ENCODE measurements around the gene PPFIA2.

PPFIA2 gene

DNA sequence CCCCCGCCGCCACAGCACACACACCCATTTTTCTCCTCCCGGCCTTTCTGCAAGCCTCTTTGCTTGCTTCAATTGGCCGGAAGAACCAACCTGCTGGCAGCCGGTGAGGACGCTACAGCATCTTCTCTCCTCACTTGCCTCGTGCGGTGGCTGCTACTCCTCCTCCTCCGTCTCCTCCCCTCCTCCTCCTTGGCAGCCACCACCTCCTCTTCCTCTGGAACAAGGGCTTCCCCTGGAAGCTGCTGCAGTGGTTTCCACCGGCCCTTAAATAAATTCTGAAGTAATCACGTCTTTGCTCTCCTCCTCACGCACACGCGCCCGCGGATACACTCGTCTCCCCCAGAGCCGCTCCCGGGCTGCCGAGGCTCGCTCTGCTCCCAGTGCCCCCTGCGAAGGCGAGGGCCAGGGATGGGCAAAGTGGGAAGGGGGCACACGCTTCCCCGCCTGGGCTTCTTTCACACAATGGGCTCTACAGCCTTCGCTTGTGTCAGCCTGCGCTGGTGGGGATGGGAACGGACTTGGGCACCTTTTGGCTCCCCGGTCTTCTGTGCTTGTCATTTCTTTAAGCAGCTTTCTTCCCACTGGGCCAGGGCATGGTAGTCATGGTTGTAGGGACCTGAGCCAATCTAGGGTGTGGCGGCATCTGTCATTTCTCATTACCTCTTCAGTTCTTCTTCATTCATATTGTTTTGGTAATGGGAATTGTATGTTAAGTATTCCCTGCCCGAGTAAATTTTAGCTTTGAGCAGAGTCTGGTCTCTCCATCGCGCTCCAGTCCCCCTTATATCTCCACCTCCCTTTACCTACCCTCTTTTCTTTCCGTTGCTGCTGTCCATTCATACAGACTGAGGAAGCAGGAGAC, at the start of gene PPFIA2:
PPFIA2 (minus strand) TSS at position 161 of the 862 bp plus-strand sequence.
- no peak for TF ChIP-seq GATA3 (IDR thresholded peaks at IDR 0.05; ENCODE audit: low read depth, low read length)
- no peak for TF ChIP-seq GATA2 (IDR thresholded peaks at IDR 0.05; ENCODE audit: low read depth, low read length)

- TF ChIP-seq GATA3 (IDR thresholded peaks at IDR 0.05; ENCODE audit: low read depth, low read length) (no peak), GATA2 (IDR thresholded peaks at IDR 0.05; ENCODE audit: low read depth, low read length) (no peak)
These were observed 41.4 kb upstream of the PPFIA2 start for GRCh38 chr12:81800298-81801148.

- no peak for TF ChIP-seq GATA3 (IDR thresholded peaks at IDR 0.05; ENCODE audit: low read depth, low read length)
- no peak for TF ChIP-seq GATA2 (IDR thresholded peaks at IDR 0.05; ENCODE audit: low read depth, low read length)
These were observed 39.1 kb upstream of the PPFIA2 start for GRCh38 chr12:81798294-81798693.

GRCh38 chr12:81797100-81797499, 38.0 kb upstream of the PPFIA2 start:
- TF ChIP-seq GATA2 (IDR thresholded peaks at IDR 0.05; ENCODE audit: low read depth, low read length) (no peak), GATA3 (IDR thresholded peaks at IDR 0.05; ENCODE audit: low read depth, low read length) (no peak)

DNA sequence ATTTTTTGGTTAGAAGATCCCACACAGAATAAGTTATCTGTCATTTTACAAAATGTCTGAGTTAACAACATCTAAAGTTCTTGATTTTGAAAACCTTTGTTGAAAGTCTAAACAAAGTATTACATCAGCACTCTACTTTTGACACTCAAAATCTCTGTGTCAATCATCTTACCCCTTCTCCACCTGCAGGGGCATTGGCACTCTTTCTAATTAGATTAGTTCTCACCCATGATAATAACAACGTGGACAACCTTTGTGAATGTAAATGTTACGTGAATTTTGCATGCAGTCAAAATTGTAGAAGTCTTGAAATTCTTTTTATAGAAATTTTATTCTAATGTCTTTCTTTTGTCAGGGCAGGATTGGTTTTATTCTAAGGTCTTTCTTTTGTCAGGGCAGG, 33.5 kb upstream of the PPFIA2 start:
- TF ChIP-seq GATA2 (IDR thresholded peaks at IDR 0.05; ENCODE audit: low read depth, low read length) (no peak), GATA3 (IDR thresholded peaks at IDR 0.05; ENCODE audit: low read depth, low read length) (no peak)

- TF ChIP-seq GATA3 (IDR thresholded peaks at IDR 0.05; ENCODE audit: low read depth, low read length) (no peak), GATA2 (IDR thresholded peaks at IDR 0.05; ENCODE audit: low read depth, low read length) (no peak)
These were observed 20.1 kb upstream of the PPFIA2 start for GRCh38 chr12:81779216-81779615.

DNA sequence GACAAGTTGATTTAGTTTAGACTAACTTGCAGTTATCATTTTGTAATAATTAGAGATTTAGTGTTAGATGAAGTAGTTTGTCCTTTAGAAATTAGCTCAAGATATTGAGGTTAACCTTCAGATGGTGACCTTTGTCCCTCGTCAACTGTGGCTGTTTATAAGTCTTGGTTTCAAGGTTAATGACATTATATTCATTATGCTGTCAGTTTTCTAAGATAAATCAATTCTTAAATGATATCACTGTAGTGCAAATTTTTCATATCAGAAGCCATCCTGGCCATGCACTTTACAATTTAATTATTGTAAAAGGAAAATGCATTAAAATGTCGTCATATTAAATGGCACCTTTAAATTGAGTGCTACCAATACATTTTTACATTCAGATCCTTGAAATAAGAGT, 19.6 kb upstream of the PPFIA2 start:
- TF ChIP-seq GATA3 (IDR thresholded peaks at IDR 0.05; ENCODE audit: low read depth, low read length) (no peak), GATA2 (IDR thresholded peaks at IDR 0.05; ENCODE audit: low read depth, low read length) (no peak)

- TF ChIP-seq GATA3 (IDR thresholded peaks at IDR 0.05; ENCODE audit: low read depth, low read length) (no peak), GATA2 (IDR thresholded peaks at IDR 0.05; ENCODE audit: low read depth, low read length) (no peak)
These were observed 545 bp downstream of the PPFIA2 start for GRCh38 chr12:81758421-81759189.

- TF ChIP-seq GATA2 (IDR thresholded peaks at IDR 0.05; ENCODE audit: low read depth, low read length) (no peak), GATA3 (IDR thresholded peaks at IDR 0.05; ENCODE audit: low read depth, low read length) (no peak)
These were observed 1.3 kb downstream of the PPFIA2 start for GRCh38 chr12:81757731-81758365.

DNA sequence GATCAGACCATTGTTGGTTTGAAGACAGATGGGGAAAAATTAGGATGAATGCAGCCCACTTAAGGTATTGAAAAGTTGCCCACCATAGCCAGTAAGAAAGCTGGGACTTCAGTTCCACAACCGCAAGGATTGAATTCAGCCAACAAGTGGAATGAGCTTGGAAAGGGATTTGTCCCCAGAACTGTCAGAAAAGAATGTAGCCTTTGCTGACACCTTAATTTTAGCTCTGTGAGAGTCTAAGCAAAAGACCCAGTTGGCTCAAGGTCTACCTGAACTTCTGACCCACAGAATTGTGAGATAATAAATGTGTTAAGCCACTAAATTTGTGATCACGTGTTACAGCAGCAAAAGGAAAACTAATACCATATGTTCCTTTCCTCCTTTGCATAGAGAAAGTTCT, 29.4 kb downstream of the PPFIA2 start:
- no peak for TF ChIP-seq GATA3 (IDR thresholded peaks at IDR 0.05; ENCODE audit: low read depth, low read length)
- no peak for TF ChIP-seq GATA2 (IDR thresholded peaks at IDR 0.05; ENCODE audit: low read depth, low read length)

DNA sequence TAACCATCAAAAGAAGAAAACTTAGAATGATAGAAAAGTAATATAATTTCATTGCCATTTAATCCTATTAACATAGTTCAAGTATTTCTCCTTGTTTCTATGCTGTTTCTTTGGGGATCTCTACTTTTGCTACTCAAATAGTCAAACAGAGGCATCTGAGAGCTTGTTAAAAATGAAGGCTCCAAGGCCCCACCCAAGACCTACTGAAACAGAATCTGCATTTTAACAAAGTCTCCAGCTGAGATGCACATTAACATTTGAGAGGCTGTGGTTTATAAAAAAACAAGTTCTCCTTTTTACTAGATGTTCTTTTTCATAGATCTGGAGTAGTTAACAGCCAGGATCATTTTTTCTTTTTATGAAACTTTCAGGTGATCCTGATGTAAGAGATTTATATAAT, 31.8 kb downstream of the PPFIA2 start:
- TF ChIP-seq GATA2 (IDR thresholded peaks at IDR 0.05; ENCODE audit: low read depth, low read length): no peak
- no peak for TF ChIP-seq GATA3 (IDR thresholded peaks at IDR 0.05; ENCODE audit: low read depth, low read length)

- no peak for TF ChIP-seq GATA3 (IDR thresholded peaks at IDR 0.05; ENCODE audit: low read depth, low read length)
- TF ChIP-seq GATA2 (IDR thresholded peaks at IDR 0.05; ENCODE audit: low read depth, low read length): no peak
These were observed 32.5 kb downstream of the PPFIA2 start for GRCh38 chr12:81726634-81727033.

GRCh38 chr12:81723361-81723760, 35.8 kb downstream of the PPFIA2 start:
- TF ChIP-seq GATA2 (IDR thresholded peaks at IDR 0.05; ENCODE audit: low read depth, low read length) (no peak), GATA3 (IDR thresholded peaks at IDR 0.05; ENCODE audit: low read depth, low read length) (no peak)
